Spleen (tissue), 11 donors: ENCODE data around the gene FAM171A1. TPM values are rescaled to one million over a fixed set of nuclear protein-coding genes. Genes with fewer than 3 reads are reported as not detected.
"Not testable (repeated sequence)": the region's sequence is repeated elsewhere in the genome, so short reads cannot be mapped to it uniquely, and the experiment has no call there.

Experiments
- DNase-seq: peaks from one replicate; pipeline ENCODE4 v3.0.0-alpha.2; 2020
- H3K27ac ChIP-seq, 8 donors: fragments of 200-600 bp; sonication (generic) in 7 of 8; 1 replicate in 4 of 8; 2 replicates in 4 of 8; pipeline versions ENCODE4 v1.5.0 to v1.8.0; 2016 to 2021; ENCODE audit warnings: inconsistent platforms in 4 of 8, mild to moderate bottlenecking in 4 of 8, moderate library complexity in 1 of 8
- H3K27me3 ChIP-seq, 7 donors: fragments of 200-600 bp; sonication (generic) in 6 of 7; replicated peaks in 1 of 7; 1 replicate in 4 of 7; 2 replicates in 3 of 7; pipeline versions ENCODE4 v1.5.0 to v1.8.0; 2016 to 2021; ENCODE audit warnings: inconsistent platforms in 3 of 7, mild to moderate bottlenecking in 1 of 7
- H3K36me3 ChIP-seq, 6 donors: fragments of 200-600 bp; sonication (generic) in 5 of 6; 1 replicate in 4 of 6; 2 replicates in 2 of 6; pipeline versions ENCODE4 v1.5.0 to v1.8.0; 2016 to 2021; ENCODE audit warnings: inconsistent platforms in 2 of 6
- H3K4me1 ChIP-seq, 6 donors: fragments of 200-600 bp; sonication (generic) in 5 of 6; 1 replicate in 3 of 6; 2 replicates in 3 of 6; pipeline versions ENCODE4 v1.5.0 to v1.8.0; 2016 to 2021; ENCODE audit warnings: inconsistent platforms in 3 of 6
- H3K4me3 ChIP-seq, 8 donors: fragments of 200-600 bp; sonication (generic) in 7 of 8; 1 replicate in 4 of 8; 2 replicates in 4 of 8; pipeline versions ENCODE4 v1.5.0 to v1.8.0; 2016 to 2021; ENCODE audit warnings: inconsistent platforms in 4 of 8, mild to moderate bottlenecking in 4 of 8, moderate library complexity in 2 of 8
- H3K9me3 ChIP-seq, 8 donors: fragments of 200-600 bp; sonication (generic) in 7 of 8; 1 replicate in 4 of 8; 2 replicates in 4 of 8; pipeline versions ENCODE4 v1.5.0 to v1.8.0; 2016 to 2021; ENCODE audit warnings: inconsistent platforms in 4 of 8
- POLR2A ChIP-seq, 3 donors: fragments of 450-650 bp; IDR thresholded peaks; one replicate each; pipeline ENCODE4 v1.5.1; 2017; ENCODE audit warnings: antibody characterized with exemption in 3 of 3, mild to moderate bottlenecking in 1 of 3
- POLR2AphosphoS5 ChIP-seq, 3 donors: sonication (generic); formaldehyde crosslinking; IDR thresholded peaks; one replicate each; pipeline ENCODE4 v1.5.1; 2017; ENCODE audit warnings: antibody characterized with exemption in 3 of 3
- WGBS, 5 donors: extraction: QIAGEN DNeasy Blood & Tissue Kit in 3 of 5; methylation state at CpG; one replicate each; pipeline versions ENCODE4 v1.1.5 to v1.1.7; 2013 to 2018; 5-methylcytosine and 5-hydroxymethylcytosine counted together
- intact Hi-C: fragments of 100-400 bp; cut with DNase I; formaldehyde crosslinking; loops from one replicate; pipeline ENCODE4 v1.15.0; 2023; ENCODE audit warnings: low total_unique reads
- polyA plus RNA-seq, 3 donors: library from polyadenylated mRNA; stranded (reverse); fragments of 200-250 nt; gene quantifications; one replicate each; pipeline ENCODE4 v1.2.1, GENCODE V29; 2013
- total RNA-seq, 7 donors: library from RNA; depleted of rRNA in 3 of 7; stranded (reverse); fragments of >200 nt in 3 of 7; fragmentation: NEBNext Ultra II Directional in 4 of 7; extraction: Animal tissue kit (Norgen Biotek cat#: 25700) in 4 of 7; gene quantifications; one replicate each; pipeline versions ENCODE4 v1.1.0 to v1.2.1, GENCODE V29; 2016 to 2021
- TF ChIP-seq, protein P1 (sequence below), 11 experiments: fragments of 200-600 bp in 7 of 11; fragments of 450-650 bp in 4 of 11; sonication (generic) in 4 of 11; IDR thresholded peaks in 8 of 11; conservative IDR thresholded peaks in 3 of 11; 1 replicate in 7 of 11; 2 replicates in 4 of 11; pipeline versions ENCODE4 v1.4.0 to v1.8.0; 2016 to 2021; ENCODE audit warnings: antibody characterized with exemption in 11 of 11, inconsistent platforms in 4 of 11, mild to moderate bottlenecking in 1 of 11
- donor health status: healthy with polysubstance abuse.
- donor health status: DM: no; HTN: no; CAD: no; lungs with moderate emphysema.
- donor health status: DM: no; HTN: no; CAD: no.
- donor health status: Bipolar disorder and iron deficiency.
- donor health status: healthy.
- donor health status: DM: no; HTN: no; CAD: no.
- donor health status: DM: yes; HTN: yes; CAD: no.

The FAM171A1 gene
- total and polyA plus RNA-seq, 10 donors: 3.5 to 34.0 (median 19.6) TPM

DNA sequence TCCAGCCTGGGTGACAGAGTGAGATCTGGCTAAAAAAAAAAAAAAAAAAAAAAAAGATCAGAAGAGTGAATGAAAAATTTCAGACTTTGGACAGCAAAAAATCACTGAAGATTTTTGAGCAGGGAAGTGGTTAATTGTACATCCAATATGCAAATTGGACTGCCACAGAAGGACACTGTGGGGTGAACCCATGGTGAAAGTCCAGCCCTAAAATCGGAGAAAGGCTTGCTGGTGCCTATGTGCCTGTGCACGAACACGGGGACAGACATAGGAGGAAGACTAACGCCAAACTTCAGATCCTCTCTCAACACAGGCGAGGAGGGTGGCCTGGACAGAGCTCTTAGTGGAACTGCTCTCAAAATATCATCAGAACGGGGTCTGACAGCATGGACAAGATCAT is 65.5 kb downstream of the FAM171A1 start:
- no peaks in the 10 kb centered on the region for H3K36me3 ChIP-seq
- no peak for DNase-seq
- TF ChIP-seq POLR2AphosphoS5 (IDR thresholded peaks at IDR 0.05) (no peak), POLR2A (IDR thresholded peaks at IDR 0.05) (no peak)
- TF ChIP-seq, protein P1, sequence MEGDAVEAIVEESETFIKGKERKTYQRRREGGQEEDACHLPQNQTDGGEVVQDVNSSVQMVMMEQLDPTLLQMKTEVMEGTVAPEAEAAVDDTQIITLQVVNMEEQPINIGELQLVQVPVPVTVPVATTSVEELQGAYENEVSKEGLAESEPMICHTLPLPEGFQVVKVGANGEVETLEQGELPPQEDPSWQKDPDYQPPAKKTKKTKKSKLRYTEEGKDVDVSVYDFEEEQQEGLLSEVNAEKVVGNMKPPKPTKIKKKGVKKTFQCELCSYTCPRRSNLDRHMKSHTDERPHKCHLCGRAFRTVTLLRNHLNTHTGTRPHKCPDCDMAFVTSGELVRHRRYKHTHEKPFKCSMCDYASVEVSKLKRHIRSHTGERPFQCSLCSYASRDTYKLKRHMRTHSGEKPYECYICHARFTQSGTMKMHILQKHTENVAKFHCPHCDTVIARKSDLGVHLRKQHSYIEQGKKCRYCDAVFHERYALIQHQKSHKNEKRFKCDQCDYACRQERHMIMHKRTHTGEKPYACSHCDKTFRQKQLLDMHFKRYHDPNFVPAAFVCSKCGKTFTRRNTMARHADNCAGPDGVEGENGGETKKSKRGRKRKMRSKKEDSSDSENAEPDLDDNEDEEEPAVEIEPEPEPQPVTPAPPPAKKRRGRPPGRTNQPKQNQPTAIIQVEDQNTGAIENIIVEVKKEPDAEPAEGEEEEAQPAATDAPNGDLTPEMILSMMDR (IDR thresholded peaks at IDR 0.05 in 8 of 11, conservative IDR thresholded peaks at IDR 0.05 in 3 of 11): no peak
- no peaks in the 10 kb centered on the region for H3K9me3 ChIP-seq
- no peak overlapping the region for H3K4me3 ChIP-seq
- no peak overlapping the region for H3K27ac ChIP-seq
- H3K27me3 ChIP-seq: peaks cover 0 to 6% (median 0%) of the 10 kb centered on the region in 7 donors
- H3K4me1 ChIP-seq: no peaks in the 10 kb centered on the region
- 85 to 92% (median 91%) methylated on average over 6 of the region's 6 CpGs for WGBS, 5 donors
- intact Hi-C loops: no loop called here

DNA sequence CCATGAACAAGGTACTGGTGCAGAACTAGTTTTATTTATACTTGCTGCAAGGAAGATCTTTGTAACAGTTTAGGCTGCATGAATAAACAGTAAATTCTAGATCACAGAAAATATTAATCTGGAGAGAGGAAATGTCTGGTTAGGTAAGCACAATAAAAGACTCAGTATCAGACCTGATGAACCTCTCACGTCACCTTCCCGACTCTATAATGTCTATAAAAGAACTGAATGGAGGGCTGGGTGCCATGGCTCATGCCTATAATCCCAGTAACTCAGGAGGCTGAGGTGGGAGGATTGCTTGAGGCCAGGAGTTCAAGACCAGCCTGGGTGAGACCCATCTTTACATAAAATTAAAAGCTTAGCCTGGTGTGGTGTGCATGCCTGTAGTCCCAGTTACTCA is 65.9 kb downstream of the FAM171A1 start:
- H3K4me1 ChIP-seq: no peaks in the 10 kb centered on the region
- intact Hi-C loops: no loop called here
- 74 to 96% (median 91%) methylated on average over 2 of the region's 2 CpGs for WGBS, 5 donors
- DNase-seq: no peak
- TF ChIP-seq POLR2A (IDR thresholded peaks at IDR 0.05): no peak
- H3K9me3 ChIP-seq: no peaks in the 10 kb centered on the region
- no peak overlapping the region for H3K27ac ChIP-seq
- H3K4me3 ChIP-seq: no peak overlapping the region
- peaks cover 0 to 6% (median 0%) of the 10 kb centered on the region in 7 donors for H3K27me3 ChIP-seq
- no peaks in the 10 kb centered on the region for H3K36me3 ChIP-seq

DNA sequence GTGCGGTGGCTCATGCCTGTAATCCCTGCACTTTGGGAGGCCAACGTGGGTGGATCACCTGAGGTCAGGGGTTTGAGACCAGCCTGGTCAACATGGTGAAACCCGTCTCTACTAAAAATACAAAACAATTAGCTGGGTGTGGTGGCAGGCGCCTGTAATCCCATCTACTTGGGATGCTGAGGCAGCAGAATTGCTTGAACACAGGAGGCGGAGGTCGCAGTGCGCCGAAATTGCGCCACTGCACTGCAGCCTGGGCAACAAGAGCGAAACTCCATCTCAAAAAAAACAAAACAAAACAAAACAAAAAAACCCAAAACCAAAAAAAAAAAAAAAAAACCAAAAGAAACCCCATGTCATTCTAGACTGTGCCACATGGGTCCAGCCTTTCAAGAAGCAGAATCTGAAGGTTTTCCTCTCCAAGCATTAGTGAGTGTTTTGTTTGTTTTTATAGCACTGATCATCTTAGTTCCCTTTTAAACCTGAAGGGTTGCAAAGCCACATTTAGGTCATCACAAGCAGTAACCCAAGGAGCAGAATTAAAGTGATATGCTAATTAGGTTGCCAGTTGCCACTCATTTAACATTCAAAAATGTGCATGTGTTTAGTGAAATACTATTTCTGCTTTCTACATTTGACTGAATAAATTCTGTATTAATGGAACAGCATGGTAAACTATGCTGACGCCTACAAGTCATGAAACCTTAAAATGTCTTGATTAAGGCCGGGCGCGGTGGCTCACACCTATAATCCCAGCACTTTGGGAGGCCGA is 68.7 kb downstream of the FAM171A1 start:
- 87 to 96% (median 92%) methylated on average over 15 of the region's 15 CpGs for WGBS, 5 donors
- DNase-seq, H3K4me3 ChIP-seq, intact Hi-C loops, H3K27ac ChIP-seq, H3K27me3 ChIP-seq, H3K36me3 ChIP-seq, H3K9me3 ChIP-seq, H3K4me1 ChIP-seq: not testable (repeated sequence)

DNA sequence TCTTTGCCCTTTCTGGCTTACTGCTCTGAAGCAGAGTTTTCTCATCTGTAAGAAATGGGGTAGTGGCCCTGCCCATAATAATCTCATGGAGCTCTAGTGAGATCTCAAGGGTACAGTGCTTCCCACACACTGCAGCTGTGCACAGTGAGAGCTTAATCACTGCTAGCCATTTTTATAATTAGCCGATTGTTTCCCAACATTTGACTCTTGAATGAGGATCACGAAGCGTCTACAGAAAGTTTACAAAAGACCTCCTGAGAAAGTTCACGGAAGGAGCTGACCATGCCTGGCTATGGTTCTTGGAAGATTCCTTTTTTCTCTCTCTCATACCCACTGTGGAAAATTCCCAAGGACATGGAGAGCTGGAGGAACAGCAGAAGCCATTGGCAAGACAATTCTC is 70.4 kb downstream of the FAM171A1 start:
- WGBS, 5 donors: 89 to 97% (median 94%) methylated on average over 4 of the region's 4 CpGs
- no peak for DNase-seq
- no peaks in the 10 kb centered on the region for H3K36me3 ChIP-seq
- peaks cover 0 to 6% (median 0%) of the 10 kb centered on the region in 7 donors for H3K27me3 ChIP-seq
- H3K4me3 ChIP-seq: no peak overlapping the region
- no peak overlapping the region for H3K27ac ChIP-seq
- no peak for TF ChIP-seq POLR2A (IDR thresholded peaks at IDR 0.05)
- intact Hi-C loops: no loop called here
- no peaks in the 10 kb centered on the region for H3K4me1 ChIP-seq
- no peaks in the 10 kb centered on the region for H3K9me3 ChIP-seq

DNA sequence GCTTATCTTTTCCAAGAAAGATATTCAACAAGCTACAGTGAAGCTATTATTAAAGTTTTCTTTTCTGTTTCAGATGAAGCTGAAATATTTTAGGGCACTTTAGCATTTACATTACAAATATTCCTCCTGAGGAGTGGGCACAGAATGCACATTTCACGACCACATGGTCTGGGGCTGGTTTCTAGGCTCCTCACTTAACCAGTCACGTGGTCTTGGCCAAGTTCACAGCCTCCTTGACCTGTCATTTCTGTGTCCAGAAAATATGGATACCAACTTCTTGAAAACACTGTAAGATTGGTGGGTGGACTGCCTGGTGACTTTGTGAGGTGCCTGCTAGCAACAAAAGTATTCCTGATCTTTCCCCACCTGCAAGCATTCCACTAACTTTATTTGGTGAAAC is 70.9 kb downstream of the FAM171A1 start:
- H3K4me3 ChIP-seq: no peak overlapping the region
- H3K27me3 ChIP-seq: peaks cover 0 to 6% (median 0%) of the 10 kb centered on the region in 7 donors
- no peaks in the 10 kb centered on the region for H3K36me3 ChIP-seq
- no peaks in the 10 kb centered on the region for H3K4me1 ChIP-seq
- intact Hi-C loops: no loop called here
- DNase-seq: no peak
- TF ChIP-seq, protein P1 (IDR thresholded peaks at IDR 0.05 in 8 of 11, conservative IDR thresholded peaks at IDR 0.05 in 3 of 11): no peak
- TF ChIP-seq POLR2AphosphoS5 (IDR thresholded peaks at IDR 0.05) (no peak), POLR2A (IDR thresholded peaks at IDR 0.05) (no peak)
- WGBS, 5 donors: 62 to 81% (median 72%) methylated on average over 2 of the region's 2 CpGs
- H3K9me3 ChIP-seq: no peaks in the 10 kb centered on the region
- H3K27ac ChIP-seq: no peak overlapping the region
